Measurements from ENCODE around the gene MX2.

Gene MX2

GRCh38 chr21:41442481-41443186 is 80.8 kb downstream of the MX2 start:
- DNase-seq = no peak

GRCh38 chr21:41443562-41443961 is 81.7 kb downstream of the MX2 start:
- DNase-seq = no peak

- no peak for DNase-seq
These were observed 83.1 kb downstream of the MX2 start for GRCh38 chr21:41444703-41445464.

- DNase-seq = no peak
These were observed 83.6 kb downstream of the MX2 start for GRCh38 chr21:41445465-41445862.

- DNase-seq = no peak
These were observed 84.8 kb downstream of the MX2 start for GRCh38 chr21:41446586-41446985.

GRCh38 chr21:41447356-41447755 is 85.5 kb downstream of the MX2 start:
- DNase-seq = no peak

- no peak for DNase-seq
These were observed 87.8 kb downstream of the MX2 start for GRCh38 chr21:41449613-41450012.

GRCh38 chr21:41451753-41452676 is 90.2 kb downstream of the MX2 start:
- DNase-seq = no peak

- DNase-seq = no peak
These were observed 91.4 kb downstream of the MX2 start for GRCh38 chr21:41453198-41453597.

GRCh38 chr21:41453761-41454160 is 91.9 kb downstream of the MX2 start:
- no peak for DNase-seq

- no peak for DNase-seq
These were observed 96.3 kb downstream of the MX2 start for GRCh38 chr21:41458121-41458520.

- no peak for DNase-seq
These were observed 96.7 kb downstream of the MX2 start for GRCh38 chr21:41458559-41458958.
